GM11168 (cell line): Measurements from ENCODE around the gene FBXW4.

Experiments
- in situ Hi-C: fragments of 300-500 bp; cut with MboI; formaldehyde crosslinking; loops from one replicate; pipeline ENCODE4 v1.12.0; 2022; ENCODE audit warnings: low sequenced_read_pairs; ENCODE audit not compliant: unreplicated experiment

Gene FBXW4

DNA sequence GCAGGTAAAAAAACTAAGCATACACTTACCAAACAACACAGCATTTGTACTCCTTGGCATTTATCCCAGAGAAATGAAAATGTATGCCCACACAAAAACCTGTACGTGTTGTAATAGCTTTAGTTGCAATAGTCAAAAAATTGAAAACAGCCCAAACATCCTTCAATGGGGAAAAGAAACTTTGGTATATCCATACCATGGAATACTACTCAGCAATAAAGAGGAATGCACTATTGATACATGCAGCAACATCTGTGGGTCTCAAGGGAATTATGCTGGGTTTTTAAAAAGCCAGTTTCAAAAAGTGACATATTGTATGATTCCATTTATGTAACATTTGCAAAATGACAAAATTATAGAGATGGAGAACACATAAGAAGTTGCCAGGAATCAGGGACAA lies 71.4 kb downstream of the FBXW4 start:
- in situ Hi-C loops, result no loop called here

DNA sequence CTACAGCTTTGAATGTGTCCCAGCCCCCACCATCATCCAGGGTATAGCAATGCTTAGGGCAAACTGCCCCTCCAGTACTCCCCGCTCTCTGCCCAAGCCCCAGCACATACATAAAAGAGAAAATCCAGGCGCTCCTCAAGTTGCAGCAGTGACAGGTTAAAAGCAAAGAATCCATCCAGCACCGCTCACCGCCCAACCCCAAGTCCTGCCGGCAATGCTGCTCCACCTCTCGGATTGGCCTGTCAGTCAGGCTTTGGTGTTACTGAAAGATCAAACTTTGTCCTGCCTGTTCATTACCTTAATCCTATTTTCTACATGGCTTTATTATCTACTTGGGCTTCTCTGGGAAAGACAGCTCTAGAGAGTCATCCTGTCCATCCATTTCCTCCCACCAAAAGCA lies 75.0 kb downstream of the FBXW4 start:
- in situ Hi-C loops, result no loop called here

DNA sequence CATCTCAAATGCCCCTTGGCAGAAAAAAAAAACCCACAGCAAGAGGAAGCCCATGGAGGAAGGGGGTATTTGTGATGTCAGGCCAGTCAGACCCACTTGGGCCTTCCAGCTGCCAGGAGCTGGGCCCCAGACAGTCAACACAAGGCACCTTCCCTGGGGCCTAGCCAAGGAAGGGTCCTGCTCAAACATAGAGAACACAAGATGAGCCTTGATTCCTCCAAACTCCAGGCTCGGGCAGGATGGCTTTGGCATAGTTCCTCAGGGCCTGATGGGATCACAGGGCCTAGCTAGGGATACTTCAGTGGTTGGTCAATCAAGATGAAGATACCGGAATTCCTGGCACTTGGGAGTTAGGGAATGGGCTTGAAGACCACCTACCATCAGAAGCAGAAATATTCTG lies 76.1 kb downstream of the FBXW4 start:
- in situ Hi-C loops, result no loop called here

DNA sequence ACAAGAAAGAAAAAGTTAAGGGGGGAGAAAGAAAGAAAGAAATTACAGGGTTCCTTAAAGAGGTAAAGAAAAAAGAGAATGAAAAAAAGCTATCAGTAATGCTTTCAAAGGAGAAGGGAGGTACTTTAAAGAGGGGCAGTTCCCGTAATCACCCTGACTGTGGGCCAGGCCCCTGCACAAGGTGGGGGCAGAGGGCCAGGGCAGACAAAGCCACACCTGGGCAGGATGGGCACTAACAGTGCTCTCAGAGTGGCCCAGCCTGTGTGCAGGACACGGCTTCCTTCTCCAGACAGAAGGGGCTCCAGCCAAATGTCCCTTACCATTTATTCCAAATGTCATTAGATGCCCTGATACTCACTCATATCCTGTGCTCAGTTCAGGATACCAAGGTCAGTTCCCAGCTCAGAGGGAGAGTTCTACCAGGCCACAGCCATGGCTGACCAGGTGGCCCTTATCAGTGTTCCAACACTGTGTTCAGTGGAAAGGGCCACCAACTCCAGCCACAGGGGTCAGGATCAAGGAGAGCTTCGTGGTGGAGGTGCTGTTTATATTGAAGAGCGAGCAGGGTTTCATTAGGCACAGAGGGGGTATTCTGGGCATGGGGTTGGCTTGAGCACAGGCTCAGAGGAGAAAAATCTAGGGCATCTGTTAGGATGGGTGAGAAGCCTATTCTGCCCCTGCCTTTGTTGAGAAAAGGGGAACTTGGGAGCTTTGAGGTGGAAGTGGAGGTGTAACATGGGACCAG lies 77.0 kb downstream of the FBXW4 start:
- in situ Hi-C loops, result no loop called here

DNA sequence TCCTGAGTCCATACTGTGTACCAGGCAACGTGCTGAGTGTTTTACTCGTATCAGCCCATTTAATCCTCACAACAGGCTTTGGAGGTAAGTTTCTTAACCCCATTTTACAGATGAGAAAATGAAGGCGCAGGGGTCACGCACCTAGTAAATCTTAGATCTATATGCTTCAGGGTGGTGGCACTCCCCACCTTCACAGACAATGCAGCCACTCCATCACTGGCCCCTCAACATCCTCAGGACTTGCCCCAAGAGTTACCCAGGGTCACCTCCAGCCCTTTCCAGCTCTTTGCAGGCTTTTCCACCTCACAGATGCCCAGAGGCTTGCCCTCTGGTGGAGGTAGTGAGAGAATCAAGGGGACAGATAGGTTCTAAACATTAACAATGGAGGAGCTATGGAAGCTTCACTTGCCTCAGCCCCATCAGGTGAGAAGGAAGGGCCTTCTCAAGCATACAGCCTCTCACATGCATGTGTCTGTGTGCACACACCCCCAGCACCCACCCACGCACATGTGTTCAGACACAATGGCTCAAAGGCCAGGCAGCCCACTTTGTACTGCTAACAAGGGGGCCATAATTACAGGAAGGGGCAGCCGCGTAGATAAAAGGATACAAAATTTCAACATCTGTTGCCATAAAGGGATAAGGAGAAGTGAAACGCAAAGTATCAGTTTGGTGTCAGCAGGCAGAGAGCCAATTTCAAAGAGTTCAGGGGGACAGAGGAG lies 77.7 kb downstream of the FBXW4 start:
- in situ Hi-C loops, result no loop called here

DNA sequence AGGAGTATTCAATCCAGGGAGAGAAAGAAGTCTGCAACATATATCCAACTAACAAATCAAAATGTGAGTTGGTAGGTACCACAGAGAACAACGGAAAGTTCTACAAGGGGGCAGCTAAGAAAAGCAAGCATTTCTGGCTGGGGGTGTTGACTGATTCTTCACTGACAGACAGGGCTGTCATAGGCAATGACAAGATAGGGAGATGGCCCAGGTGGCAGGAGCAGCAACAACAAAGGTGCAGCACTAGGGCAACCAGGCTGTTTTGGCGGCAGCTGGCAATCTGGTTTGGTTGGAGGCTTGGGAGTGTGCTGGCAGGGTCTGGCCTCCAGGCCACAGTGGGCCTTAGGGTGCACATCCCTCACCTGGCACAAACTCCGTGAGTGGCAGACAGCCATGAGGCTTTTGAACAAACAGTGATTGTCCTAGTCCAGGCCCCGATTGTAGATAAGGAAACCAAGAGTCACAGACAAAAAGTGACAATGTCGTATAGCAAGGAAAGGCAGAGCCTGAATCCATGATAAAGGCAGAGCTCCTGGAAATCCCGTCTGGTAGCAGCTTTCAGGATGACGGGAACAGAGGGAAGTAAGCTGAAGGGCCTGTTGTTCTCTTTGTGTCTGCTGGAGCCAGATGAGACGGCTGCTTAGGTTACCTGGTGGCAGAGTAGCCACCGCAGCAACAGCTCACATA lies 78.4 kb downstream of the FBXW4 start:
- in situ Hi-C loops, result no loop called here

DNA sequence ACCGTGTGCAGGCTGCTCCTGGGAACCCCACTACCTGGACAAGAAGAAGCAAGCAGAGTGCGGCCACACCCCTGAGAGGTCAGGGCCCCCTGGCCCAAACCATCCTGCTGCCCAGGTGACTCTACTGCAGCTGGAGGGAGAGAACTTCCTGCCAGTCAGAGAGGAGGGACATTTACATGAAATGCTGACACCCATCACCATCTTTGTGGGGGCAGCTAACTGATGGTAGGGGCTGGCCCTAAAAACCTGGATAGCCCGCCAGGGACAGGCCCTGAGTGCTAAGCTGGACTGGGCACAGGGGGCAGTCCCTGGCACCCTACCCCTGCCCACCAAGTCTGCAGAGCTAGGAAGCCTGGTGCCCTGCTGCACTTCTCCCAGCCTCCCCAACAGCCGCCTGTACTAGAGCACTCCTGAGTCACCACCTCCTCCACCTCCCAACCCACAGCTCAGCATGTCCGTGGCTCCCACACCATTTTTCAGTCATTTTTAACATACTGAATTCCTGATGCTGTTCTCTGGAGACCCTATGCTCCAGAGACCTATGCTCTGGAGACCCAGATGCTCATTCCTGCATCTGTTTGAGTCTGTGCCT lies 79.3 kb downstream of the FBXW4 start:
- in situ Hi-C loops, result no loop called here

DNA sequence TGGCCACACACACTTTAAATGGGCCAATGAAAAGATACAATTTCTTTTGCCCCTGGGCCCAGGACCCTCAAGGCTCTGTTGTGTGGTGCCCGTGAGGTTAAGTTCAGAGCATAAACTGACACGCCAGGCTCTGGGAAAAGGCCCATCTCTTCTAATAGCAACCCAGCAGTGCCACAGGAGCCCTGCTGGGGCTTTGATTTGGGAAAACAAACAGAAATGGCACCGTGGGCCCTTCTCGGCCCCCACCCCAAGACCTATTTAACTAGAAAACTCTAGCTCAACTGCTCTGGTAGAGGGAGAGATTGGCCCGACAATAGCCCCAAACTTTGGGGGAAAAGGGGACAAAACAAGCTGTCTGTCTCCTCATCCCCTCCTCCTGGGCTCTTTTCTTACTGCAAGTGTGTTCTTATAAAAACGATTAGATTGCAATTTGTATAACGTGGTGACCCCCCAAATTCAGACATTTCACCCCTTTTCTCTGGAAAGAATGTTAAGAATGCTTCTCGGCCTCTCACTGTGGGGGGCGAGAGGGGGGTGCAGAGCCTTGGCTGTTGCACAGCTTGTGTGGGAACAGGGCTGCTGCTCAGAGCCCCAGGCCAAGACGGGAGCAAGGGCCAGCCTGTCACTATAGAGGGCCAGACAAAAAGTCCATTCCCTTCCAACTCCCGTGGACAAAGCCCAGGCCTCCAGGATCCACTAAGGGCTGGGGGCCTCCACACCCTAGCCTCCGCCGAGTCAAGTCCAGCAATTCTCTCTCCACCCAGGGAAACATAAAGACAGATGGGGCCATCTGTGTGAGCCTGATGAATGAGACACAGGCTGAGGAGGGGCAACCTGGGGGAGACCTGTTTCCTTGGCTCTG lies 80.1 kb downstream of the FBXW4 start:
- in situ Hi-C loops, result no loop called here

DNA sequence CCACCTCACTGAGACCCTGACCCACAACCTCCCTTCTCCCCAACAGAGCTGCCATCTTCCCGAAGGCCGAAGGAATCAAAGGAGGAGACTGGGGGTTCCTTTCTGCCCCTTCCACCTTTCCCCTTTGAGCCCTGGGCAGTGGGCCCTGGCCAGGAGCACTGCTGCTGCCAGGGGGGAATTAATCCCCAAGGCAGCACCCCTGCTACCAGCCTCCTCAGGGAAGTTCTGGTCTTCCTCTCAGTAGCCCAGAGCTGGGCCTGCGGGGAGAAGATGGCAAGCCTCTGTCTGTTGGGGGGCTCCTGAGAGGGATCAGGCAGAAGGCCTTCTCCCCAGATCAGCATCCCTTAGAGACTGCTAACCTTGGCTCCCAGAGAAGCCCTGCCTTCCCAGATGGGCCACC lies 81.3 kb downstream of the FBXW4 start:
- in situ Hi-C loops, result no loop called here

DNA sequence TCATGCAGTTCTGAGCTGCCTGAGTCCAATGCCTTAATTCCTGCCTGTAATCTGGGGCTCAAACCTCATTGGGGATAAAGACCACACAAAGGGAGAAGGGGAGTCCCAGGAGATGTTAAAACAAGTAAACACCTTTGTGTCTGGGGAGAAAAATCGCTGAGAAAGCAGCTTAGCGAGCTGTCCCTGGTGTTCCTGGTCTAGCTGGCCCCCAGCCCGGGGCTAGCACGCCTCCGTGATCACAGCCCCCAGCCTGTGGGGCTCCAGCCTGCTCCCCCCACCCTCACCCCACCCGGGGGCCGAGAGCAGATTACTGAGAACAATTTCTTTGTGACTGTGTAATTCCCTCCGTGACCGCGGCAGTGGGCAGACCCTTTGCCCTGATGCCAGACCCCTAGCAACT lies 82.1 kb downstream of the FBXW4 start:
- in situ Hi-C loops, result no loop called here

DNA sequence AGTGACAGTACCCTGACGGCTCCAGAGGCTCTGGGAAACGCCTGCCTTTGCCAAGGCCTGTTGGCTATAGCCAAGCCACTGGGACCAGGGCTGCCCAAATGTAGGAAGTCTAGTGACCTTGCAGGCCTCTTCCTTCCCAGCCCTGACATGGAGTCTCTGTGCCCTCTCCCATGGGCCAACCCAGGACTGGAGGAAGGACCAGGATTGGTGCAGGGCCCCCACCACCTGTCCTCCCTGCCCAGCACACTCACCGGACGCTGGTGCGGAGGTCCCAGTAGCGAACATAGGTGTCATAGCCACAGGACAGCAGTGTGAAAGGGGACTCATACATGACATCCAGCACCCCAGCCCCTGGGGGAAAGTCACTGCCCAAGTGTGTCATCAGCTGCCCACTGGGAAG lies 82.9 kb downstream of the FBXW4 start:
- in situ Hi-C loops, result no loop called here

DNA sequence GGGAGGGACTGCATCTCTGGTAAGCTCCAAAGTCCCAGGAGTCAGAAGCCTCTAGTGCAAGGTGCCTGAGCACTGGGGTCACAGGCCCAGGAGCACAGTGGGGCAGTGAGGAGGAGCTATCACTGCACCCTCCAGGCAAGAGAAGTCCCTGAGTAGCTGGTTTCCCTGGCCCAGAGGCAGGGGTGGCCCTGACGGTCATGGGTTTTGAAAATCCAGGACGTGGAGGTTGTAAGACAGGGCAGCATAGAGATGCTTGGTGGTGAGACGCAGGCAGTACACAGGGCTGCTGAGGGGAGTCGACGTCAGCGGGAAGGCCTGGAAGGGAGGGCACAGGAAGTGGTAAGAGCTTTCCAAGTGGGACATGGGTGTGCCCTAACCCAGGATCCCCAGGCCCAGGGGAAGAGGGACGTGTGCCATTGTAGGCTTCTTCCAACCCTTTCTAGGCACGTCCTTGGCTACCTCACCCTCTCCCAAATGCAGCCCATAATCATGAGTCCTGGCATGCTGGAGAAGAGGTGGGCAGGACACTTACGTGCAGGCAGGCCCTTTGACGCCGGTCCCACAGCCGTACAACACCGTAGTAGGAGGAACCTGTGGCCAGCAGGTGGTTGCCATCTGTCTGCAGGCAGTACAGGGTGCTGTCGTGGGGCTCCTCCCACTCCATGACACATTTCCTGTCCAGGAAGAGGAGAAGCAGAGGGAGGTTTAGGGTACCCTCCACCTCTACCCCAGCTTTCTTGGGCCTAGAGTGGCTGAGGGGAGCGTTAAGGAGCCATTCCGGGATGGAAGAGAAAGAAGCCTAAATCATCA lies 83.7 kb downstream of the FBXW4 start:
- in situ Hi-C loops, result no loop called here

DNA sequence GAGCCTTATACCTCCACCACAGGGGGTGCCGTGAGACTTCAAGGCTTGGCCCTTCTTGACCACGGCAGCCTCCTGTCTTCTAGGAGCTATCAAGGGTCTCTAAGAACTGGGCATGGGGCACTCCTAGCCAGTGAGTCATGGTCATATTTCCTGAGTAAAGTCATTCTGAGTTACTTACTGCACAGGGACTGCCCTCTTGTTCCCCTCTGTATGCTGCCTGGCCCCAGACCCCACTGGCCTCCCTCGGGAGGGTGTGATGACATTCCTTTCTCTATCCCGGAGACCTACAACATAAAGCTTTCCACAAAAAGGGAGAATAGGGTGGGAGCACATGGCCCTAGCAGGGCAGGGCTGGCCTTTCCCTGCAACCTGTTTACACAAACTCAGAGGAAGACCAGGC lies 85.5 kb downstream of the FBXW4 start:
- in situ Hi-C loops, result no loop called here

DNA sequence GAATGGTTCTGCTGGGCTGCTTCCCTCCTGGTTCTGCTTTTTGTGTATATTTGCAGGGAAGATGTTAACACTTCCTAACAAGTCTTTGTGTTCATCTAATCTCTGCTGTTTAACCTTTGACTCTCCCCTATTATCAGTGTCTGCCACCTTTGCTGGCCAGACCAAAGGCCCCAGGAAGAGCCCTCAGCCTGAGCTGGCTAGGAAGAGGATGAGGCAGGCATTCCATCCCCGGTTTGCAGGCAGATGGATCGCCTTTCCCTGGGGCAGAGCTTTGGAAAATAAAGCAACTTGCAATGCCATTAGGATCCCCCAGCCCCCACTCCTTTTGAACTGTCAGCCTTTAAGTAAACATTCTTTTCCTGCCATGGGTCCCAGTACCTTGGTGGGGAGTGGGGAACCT lies 87.8 kb downstream of the FBXW4 start:
- in situ Hi-C loops, result no loop called here

DNA sequence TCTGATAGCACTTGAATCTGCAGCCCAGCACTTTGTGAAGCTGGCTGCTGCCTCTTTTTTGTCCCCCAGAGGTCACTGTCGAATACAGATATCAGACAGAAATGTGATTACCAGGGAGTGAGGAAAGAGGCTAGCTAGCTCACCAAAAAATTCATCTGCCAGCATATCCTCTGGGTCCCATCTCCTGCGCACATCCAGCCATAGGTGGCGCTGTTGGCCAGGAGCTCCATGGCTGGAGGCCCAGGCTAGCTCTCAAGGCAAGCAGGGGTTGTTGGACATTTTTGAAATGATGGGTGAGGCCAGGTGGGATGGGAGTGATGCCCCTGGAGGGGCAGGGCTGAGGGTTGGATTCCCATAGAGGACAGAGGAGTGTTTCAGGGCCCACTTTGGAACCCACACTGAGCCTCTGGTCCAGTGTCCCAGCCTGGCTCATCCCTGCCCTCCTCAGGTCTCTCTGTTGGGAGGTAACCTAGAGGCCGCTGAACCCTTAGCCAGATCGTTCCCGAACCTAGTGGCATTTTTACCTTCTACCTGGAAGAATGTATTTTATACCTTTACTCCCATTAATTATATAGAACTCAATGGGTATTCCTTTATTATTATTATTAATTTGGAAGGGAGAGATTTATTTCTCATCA lies 92.1 kb downstream of the FBXW4 start:
- in situ Hi-C loops, result no loop called here

DNA sequence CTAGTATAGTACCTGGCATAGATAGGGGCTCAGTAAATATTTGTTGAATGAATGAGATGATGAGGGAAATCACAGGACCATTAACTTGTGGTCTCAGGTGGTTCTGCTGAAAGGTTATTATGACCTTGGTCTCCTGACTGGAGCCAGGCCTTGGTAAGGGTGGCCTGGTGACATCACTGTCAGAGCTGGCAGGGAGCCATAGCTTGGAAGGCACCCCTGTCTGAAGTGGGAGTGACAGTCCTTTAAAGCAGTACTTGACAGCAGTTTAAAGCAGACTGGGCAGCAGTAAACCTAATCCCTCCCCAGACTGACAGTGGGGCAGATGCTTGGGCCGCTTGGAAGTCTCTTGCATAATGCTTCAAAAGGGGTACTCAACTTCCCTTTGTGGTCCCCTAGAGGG lies 93.4 kb downstream of the FBXW4 start:
- in situ Hi-C loops, result no loop called here

DNA sequence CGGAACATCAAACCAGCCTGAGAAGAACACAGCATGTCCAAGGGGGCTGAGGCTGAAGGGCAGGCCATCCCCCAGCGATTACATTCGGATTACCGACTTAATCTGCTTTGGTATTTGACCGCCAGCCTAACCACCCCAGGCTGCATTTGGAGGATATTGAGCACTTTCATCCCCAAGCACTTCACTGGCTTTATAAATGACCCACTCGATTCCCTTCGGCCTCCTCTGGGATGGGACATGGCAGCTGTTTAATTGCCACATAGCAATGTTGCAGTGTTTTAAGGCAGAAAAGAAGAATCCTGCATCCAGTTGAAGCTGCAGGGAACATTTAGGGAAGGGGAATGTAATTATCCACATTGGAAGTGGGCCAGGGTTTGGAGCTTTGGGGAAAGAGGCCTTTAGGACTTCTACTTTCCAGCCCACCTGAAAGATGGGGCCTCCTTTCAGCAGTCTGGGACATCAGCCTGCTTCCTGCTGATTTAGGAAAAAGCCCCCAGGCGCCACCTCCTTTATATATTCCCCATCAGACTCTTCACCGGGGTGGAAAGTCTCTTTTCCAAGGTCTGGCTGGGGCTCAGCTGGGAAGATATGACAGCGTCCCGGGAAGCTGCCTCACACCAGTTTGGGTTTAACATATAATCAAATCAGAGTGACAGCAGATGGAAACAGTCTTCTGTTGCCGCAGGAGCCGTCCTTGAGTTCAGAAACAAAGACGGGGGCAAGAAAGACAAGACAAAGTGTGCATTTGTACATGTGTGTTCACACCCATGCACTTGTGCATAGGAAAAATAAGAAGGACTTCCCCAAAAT lies 97.7 kb downstream of the FBXW4 start:
- in situ Hi-C loops, result no loop called here
